IMR-90 (cell line): Measurements from ENCODE around the gene MLYCD. TPM values are rescaled to one million over a fixed set of nuclear protein-coding genes. Genes with fewer than 3 reads are reported as not detected.

ENCODE experiments used
- ATAC-seq: fragments of 200-7000 bp; cut with Tn5 transposase; 2 replicates; pipeline ENCODE4 v1.9.1; 2020; ENCODE audit warnings: low read depth, mild to moderate bottlenecking, moderate library complexity
- BruUV-seq: library from RNA; stranded (reverse); fragments of 400-500 nt; replicated peaks from 2 replicates; lab custom pipeline; 2021; lab: Mats Ljungman, UMichigan
- CTCF ChIA-PET: fragments of 300-600 bp; formaldehyde crosslinking; extraction: SDS; loops from one replicate; lab custom pipeline; 2021; ENCODE audit warnings: antibody characterized with exemption; lab: Yijun Ruan, JAX
- POLR2A ChIA-PET: fragments of 300-600 bp; sonication (Branson Sonifier 250); formaldehyde crosslinking; loops from one replicate; lab custom pipeline; 2022; ENCODE audit warnings: antibody characterized with exemption; ENCODE audit not compliant: unreplicated experiment; lab: Charles Lee
- DNase-seq: peaks from one replicate; pipeline ENCODE4 v3.0.0; 2013
- H2AFZ ChIP-seq: replicated peaks from 2 replicates; pipeline ENCODE3; 2013; ENCODE audit warnings: low read length, mild to moderate bottlenecking; ENCODE audit not compliant: poor library complexity
- H2AK5ac ChIP-seq: 2 replicates; pipeline ENCODE4 v1.6.1; 2013; ENCODE audit warnings: low read depth, low read length, inconsistent platforms
- H2AK9ac ChIP-seq: replicated peaks from 2 replicates; pipeline ENCODE3; 2013; ENCODE audit warnings: mild to moderate bottlenecking, low read depth, low read length, moderate library complexity; ENCODE audit not compliant: poor library complexity
- H2BK120ac ChIP-seq: 2 replicates; pipeline ENCODE4 v1.6.1; 2013; ENCODE audit warnings: low read depth, low read length, inconsistent platforms
- H2BK15ac ChIP-seq: 3 replicates; pipeline ENCODE4 v1.6.1; 2013; ENCODE audit warnings: low read depth, low read length, inconsistent platforms
- H2BK20ac ChIP-seq: 2 replicates; pipeline ENCODE4 v1.6.1; 2013; ENCODE audit warnings: low read depth, mild to moderate bottlenecking, inconsistent platforms, low read length, moderate library complexity
- H2BK5ac ChIP-seq: 2 replicates; pipeline ENCODE4 v1.6.1; 2013; ENCODE audit warnings: mild to moderate bottlenecking, low read depth, low read length, inconsistent platforms; ENCODE audit not compliant: poor library complexity, severe bottlenecking
- H3K14ac ChIP-seq: replicated peaks from 2 replicates; pipeline ENCODE4 v1.6.1; 2013; ENCODE audit warnings: low read depth, low read length, inconsistent platforms
- H3K18ac ChIP-seq: 2 replicates; pipeline ENCODE4 v1.6.1; 2013; ENCODE audit warnings: low read depth, low read length, control low read depth
- H3K23ac ChIP-seq: 2 replicates; pipeline ENCODE4 v1.6.1; 2013; ENCODE audit warnings: low read depth, low read length, inconsistent platforms
- H3K27ac ChIP-seq: 2 replicates; pipeline ENCODE4 v1.5.1; 2013; ENCODE audit warnings: mild to moderate bottlenecking, control low read depth, low read length; ENCODE audit not compliant: insufficient read depth
- H3K27me3 ChIP-seq: 2 replicates; pipeline ENCODE4 v1.6.1; 2013; ENCODE audit warnings: low read length; ENCODE audit not compliant: control insufficient read depth, insufficient read depth
- H3K36me3 ChIP-seq: 2 replicates; pipeline ENCODE4 v1.6.1; 2013; ENCODE audit warnings: low read length, mixed read lengths; ENCODE audit not compliant: control insufficient read depth, insufficient read depth
- H3K4ac ChIP-seq: 2 replicates; pipeline ENCODE4 v1.6.1; 2013; ENCODE audit warnings: low read depth, low read length, inconsistent platforms
- H3K4me1 ChIP-seq: 2 replicates; pipeline ENCODE4 v1.6.1; 2013; ENCODE audit warnings: low read length, mixed read lengths; ENCODE audit not compliant: control insufficient read depth, insufficient read depth
- H3K4me2 ChIP-seq: 2 replicates; pipeline ENCODE4 v1.6.1; 2013; ENCODE audit warnings: low read depth, mild to moderate bottlenecking, control low read depth, low read length, moderate library complexity
- H3K4me3 ChIP-seq: 2 replicates; pipeline ENCODE4 v1.5.1; 2013; ENCODE audit warnings: low read depth, mild to moderate bottlenecking, control low read depth, low read length, moderate library complexity; ENCODE audit not compliant: insufficient read depth
- H3K56ac ChIP-seq: 2 replicates; pipeline ENCODE4 v1.6.1; 2013; ENCODE audit warnings: low read length, inconsistent platforms; ENCODE audit not compliant: insufficient read depth; ENCODE audit errors: extremely low read depth
- H3K79me1 ChIP-seq, 2 experiments: 2 replicates each; pipeline ENCODE4 v1.6.1; 2013; ENCODE audit warnings: low read length in 2 of 2, inconsistent platforms in 1 of 2, low read depth in 1 of 2
- H3K9ac ChIP-seq: 2 replicates; pipeline ENCODE4 v1.6.1; 2013; ENCODE audit warnings: low read depth, low read length, control low read depth
- H3K9me1 ChIP-seq: 2 replicates; pipeline ENCODE4 v1.6.1; 2013; ENCODE audit warnings: low read length, inconsistent platforms; ENCODE audit not compliant: insufficient read depth
- H3K9me3 ChIP-seq: 2 replicates; pipeline ENCODE4 v1.6.1; 2013; ENCODE audit warnings: low read length; ENCODE audit not compliant: control insufficient read depth, insufficient read depth
- H4K20me1 ChIP-seq: 2 replicates; pipeline ENCODE4 v1.6.1; 2013; ENCODE audit warnings: low read length, inconsistent platforms; ENCODE audit not compliant: insufficient read depth
- H4K5ac ChIP-seq: 2 replicates; pipeline ENCODE4 v1.6.1; 2013; ENCODE audit warnings: mild to moderate bottlenecking, low read depth, low read length, control low read depth
- H4K8ac ChIP-seq, 2 experiments: 2 replicates each; pipeline ENCODE4 v1.6.1; 2013; ENCODE audit warnings: low read depth in 2 of 2, low read length in 2 of 2, control low read depth in 1 of 2, inconsistent platforms in 1 of 2
- H4K91ac ChIP-seq: 2 replicates; pipeline ENCODE4 v1.6.1; 2013; ENCODE audit warnings: low read depth, low read length, inconsistent platforms; ENCODE audit not compliant: insufficient read depth
- BHLHE40 ChIP-seq: fragments of 150-350 bp; IDR thresholded peaks from 2 replicates; pipeline ENCODE4 v1.6.1; 2016; ENCODE audit warnings: mild to moderate bottlenecking, low read depth, low read length
- CHD1 ChIP-seq: IDR thresholded peaks from 2 replicates; pipeline ENCODE4 v1.6.1; 2012; ENCODE audit warnings: low read depth, low read length, improper control_type of control experiment
- FOS ChIP-seq: fragments of 150-350 bp; IDR thresholded peaks from 2 replicates; pipeline ENCODE4 v1.6.1; 2016; ENCODE audit warnings: low read depth, low read length
- MAFK ChIP-seq: IDR thresholded peaks from 2 replicates; pipeline ENCODE4 v1.6.1; 2012; ENCODE audit warnings: low read depth, low read length, improper control_type of control experiment
- MAZ ChIP-seq: IDR thresholded peaks from 2 replicates; pipeline ENCODE4 v1.6.1; 2012; ENCODE audit warnings: low read depth, mild to moderate bottlenecking, low read length, improper control_type of control experiment, moderate library complexity, borderline replicate concordance
- MXI1 ChIP-seq: IDR thresholded peaks from 2 replicates; pipeline ENCODE4 v1.6.1; 2012; ENCODE audit warnings: low read depth, mild to moderate bottlenecking, low read length, moderate library complexity, borderline replicate concordance
- NFE2L2 ChIP-seq: fragments of 150-350 bp; IDR thresholded peaks from 2 replicates; pipeline ENCODE4 v1.6.1; 2016; ENCODE audit warnings: low read depth, mild to moderate bottlenecking, low read length
- POLR2A ChIP-seq: IDR thresholded peaks from 2 replicates; pipeline ENCODE4 v1.6.1; 2012; ENCODE audit warnings: mild to moderate bottlenecking, low read depth, low read length
- RFX5 ChIP-seq: IDR thresholded peaks from 2 replicates; pipeline ENCODE4 v1.8.0; 2012; ENCODE audit warnings: low read depth, mild to moderate bottlenecking, low read length, moderate library complexity
- SMC3 ChIP-seq: fragments of 150-350 bp; IDR thresholded peaks from 2 replicates; pipeline ENCODE4 v1.6.1; 2016; ENCODE audit warnings: low read depth, mild to moderate bottlenecking, antibody characterized with exemption, low read length, moderate library complexity
- WGBS, 2 experiments: methylation state at CpG; one replicate each; pipeline versions ENCODE4 v1.1.5 to v1.1.7; 2013; ENCODE audit warnings: missing lambda C conversion rate in 2 of 2; ENCODE audit not compliant: insufficient read length in 1 of 2; ENCODE audit errors: extremely low coverage in 2 of 2; 5-methylcytosine and 5-hydroxymethylcytosine counted together
- dilution Hi-C: fragments of 300-500 bp; cut with HindIII; formaldehyde crosslinking; loops from one replicate; pipeline ENCODE4 v1.14.3; 2018; ENCODE audit warnings: low sequenced_read_pairs; ENCODE audit not compliant: unreplicated experiment
- in situ Hi-C: fragments of 300-500 bp; cut with MboI; formaldehyde crosslinking; loops from 3 replicates; pipeline ENCODE4 v1.14.3; 2019; ENCODE audit warnings: low sequenced_read_pairs, inconsistent platforms, mixed read lengths
- intact Hi-C: fragments of 100-400 bp; cut with micrococcal nuclease; formaldehyde crosslinking; loops from 2 replicates; pipeline ENCODE4 v1.10.0; 2022
- polyA plus RNA-seq, 3 experiments: library from polyadenylated mRNA; depleted of rRNA; stranded (reverse); fragments of >200 nt; gene quantifications; 2 replicates each; pipeline ENCODE4 v1.2.3, GENCODE V29; 2012; ENCODE audit warnings: low replicate concordance in 1 of 3
- total RNA-seq: library from RNA; depleted of rRNA; stranded (reverse); fragments of >200 nt; gene quantifications from 2 replicates; pipeline ENCODE4 v1.2.3, GENCODE V29; 2012
- TF ChIP-seq, protein P1 (sequence below): conservative IDR thresholded peaks from 2 replicates; pipeline ENCODE4 v1.5.1; 2012; ENCODE audit warnings: mild to moderate bottlenecking, low read depth, low read length, improper control_type of control experiment
- TF ChIP-seq, protein P2 (sequence below): fragments of 150-350 bp; IDR thresholded peaks from 2 replicates; pipeline ENCODE4 v1.6.1; 2016; ENCODE audit warnings: low read depth, mild to moderate bottlenecking, low read length, moderate library complexity, borderline replicate concordance
- TF ChIP-seq, protein P3 (sequence below): fragments of 150-350 bp; IDR thresholded peaks from 2 replicates; pipeline ENCODE4 v1.6.1; 2017; ENCODE audit warnings: mild to moderate bottlenecking, antibody characterized with exemption, low read length, low read depth

MLYCD gene
- total and polyA plus RNA-seq, 2 of the 4 experiments (the other 2 are of a cell fraction) = 1.9 to 2.7 TPM

DNA sequence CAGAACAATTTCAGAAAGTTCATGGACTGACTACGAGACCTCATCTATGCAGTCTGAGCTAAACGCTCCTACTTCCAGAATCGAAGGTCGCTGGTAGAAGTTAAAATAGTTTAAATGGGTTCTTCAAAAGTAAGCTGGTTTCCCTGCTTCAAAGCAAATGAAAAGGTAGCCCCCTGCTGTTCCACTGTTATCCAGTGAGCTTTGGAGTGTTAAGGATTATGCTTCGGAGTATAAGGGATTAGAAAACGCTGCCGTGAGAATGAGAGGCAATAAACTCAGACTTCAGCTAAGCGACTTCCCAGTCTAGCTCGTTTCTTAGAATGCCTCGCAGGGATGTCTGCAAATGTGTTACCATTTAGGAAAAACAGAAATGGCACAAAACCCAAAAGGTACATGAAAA, 12.4 kb downstream of the MLYCD start:
- WGBS, 2 experiments = no CpG with 5 or more reads among the region's 10 CpGs
- intact Hi-C loops = no loop called here
- H3K4me3 ChIP-seq = no peak overlapping the region
- POLR2A ChIA-PET = no interaction called here
- no peak overlapping the region for H3K23ac ChIP-seq
- no peaks in the 10 kb centered on the region for H3K9me3 ChIP-seq
- no peak overlapping the region for H3K27ac ChIP-seq
- in situ Hi-C loops = no loop called here
- no peaks in the 10 kb centered on the region for H3K27me3 ChIP-seq
- no peak overlapping the region for H2BK5ac ChIP-seq
- dilution Hi-C loops = no loop called here
- no peak overlapping the region for H2AFZ ChIP-seq
- no peak overlapping the region for H3K4ac ChIP-seq
- H3K9ac ChIP-seq = no peak overlapping the region
- H3K4me1 ChIP-seq = peaks cover 3% of the 10 kb centered on the region; the same call in 1 of the 2 replicates
- ATAC-seq (no peak), DNase-seq (no peak)
- no peak overlapping the region for H2BK120ac ChIP-seq
- H3K36me3 ChIP-seq = peaks cover 48% of the 10 kb centered on the region
- TF ChIP-seq, protein P1, sequence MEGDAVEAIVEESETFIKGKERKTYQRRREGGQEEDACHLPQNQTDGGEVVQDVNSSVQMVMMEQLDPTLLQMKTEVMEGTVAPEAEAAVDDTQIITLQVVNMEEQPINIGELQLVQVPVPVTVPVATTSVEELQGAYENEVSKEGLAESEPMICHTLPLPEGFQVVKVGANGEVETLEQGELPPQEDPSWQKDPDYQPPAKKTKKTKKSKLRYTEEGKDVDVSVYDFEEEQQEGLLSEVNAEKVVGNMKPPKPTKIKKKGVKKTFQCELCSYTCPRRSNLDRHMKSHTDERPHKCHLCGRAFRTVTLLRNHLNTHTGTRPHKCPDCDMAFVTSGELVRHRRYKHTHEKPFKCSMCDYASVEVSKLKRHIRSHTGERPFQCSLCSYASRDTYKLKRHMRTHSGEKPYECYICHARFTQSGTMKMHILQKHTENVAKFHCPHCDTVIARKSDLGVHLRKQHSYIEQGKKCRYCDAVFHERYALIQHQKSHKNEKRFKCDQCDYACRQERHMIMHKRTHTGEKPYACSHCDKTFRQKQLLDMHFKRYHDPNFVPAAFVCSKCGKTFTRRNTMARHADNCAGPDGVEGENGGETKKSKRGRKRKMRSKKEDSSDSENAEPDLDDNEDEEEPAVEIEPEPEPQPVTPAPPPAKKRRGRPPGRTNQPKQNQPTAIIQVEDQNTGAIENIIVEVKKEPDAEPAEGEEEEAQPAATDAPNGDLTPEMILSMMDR = no peak
- TF ChIP-seq BHLHE40 = no peak
- TF ChIP-seq, protein P2, sequence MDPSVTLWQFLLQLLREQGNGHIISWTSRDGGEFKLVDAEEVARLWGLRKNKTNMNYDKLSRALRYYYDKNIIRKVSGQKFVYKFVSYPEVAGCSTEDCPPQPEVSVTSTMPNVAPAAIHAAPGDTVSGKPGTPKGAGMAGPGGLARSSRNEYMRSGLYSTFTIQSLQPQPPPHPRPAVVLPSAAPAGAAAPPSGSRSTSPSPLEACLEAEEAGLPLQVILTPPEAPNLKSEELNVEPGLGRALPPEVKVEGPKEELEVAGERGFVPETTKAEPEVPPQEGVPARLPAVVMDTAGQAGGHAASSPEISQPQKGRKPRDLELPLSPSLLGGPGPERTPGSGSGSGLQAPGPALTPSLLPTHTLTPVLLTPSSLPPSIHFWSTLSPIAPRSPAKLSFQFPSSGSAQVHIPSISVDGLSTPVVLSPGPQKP = no peak
- no peak for TF ChIP-seq MAZ
- no peak for TF ChIP-seq POLR2A
- TF ChIP-seq RFX5 = no peak
- no peak for TF ChIP-seq CHD1
- no peak for TF ChIP-seq SMC3
- no peak for TF ChIP-seq NFE2L2
- TF ChIP-seq, protein P3, sequence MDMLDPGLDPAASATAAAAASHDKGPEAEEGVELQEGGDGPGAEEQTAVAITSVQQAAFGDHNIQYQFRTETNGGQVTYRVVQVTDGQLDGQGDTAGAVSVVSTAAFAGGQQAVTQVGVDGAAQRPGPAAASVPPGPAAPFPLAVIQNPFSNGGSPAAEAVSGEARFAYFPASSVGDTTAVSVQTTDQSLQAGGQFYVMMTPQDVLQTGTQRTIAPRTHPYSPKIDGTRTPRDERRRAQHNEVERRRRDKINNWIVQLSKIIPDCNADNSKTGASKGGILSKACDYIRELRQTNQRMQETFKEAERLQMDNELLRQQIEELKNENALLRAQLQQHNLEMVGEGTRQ = no peak
- TF ChIP-seq MXI1 = no peak
- no peak for TF ChIP-seq MAFK
- TF ChIP-seq FOS = no peak
- H4K8ac ChIP-seq = no peak overlapping the region
- no peak overlapping the region for H2BK15ac ChIP-seq
- CTCF ChIA-PET = interaction anchor here (2.1 kb wide), 1 partner anchor 16 kb away, joined by 4 read pairs; no protein-coding TSS in a partner anchor
- H3K9me1 ChIP-seq = peaks cover 4% of the 10 kb centered on the region
- H2BK20ac ChIP-seq = no peak overlapping the region
- no peak overlapping the region for H4K5ac ChIP-seq
- no peak overlapping the region for H2AK9ac ChIP-seq
- H3K4me2 ChIP-seq = no peak overlapping the region
- H3K56ac ChIP-seq = no peak overlapping the region
- peaks cover 7 to 9% of the 10 kb centered on the region in 2 experiments; a peak in 2 of 4 replicates for H3K79me1 ChIP-seq
- no peak overlapping the region for H3K18ac ChIP-seq
- no TSS peak for BruUV-seq
- no peak overlapping the region for H3K14ac ChIP-seq
- H2AK5ac ChIP-seq = no peak overlapping the region
- peaks cover 3% of the 10 kb centered on the region for H4K20me1 ChIP-seq
- no peak overlapping the region for H4K91ac ChIP-seq
